Neural cell (in vitro differentiated cells): ENCODE data around the gene KIF2A. TPM values are rescaled to one million over a fixed set of nuclear protein-coding genes. Genes with fewer than 3 reads are reported as not detected.

Experiments used
- H2AFZ ChIP-seq: fragments of 200-600, 300-800 bp; sonication (generic), shearing (Covaris generic); 2 replicates; pipeline ENCODE4 v1.6.0; 2014; ENCODE audit warnings: low read depth, mild to moderate bottlenecking, antibody characterized with exemption, low read length, moderate library complexity
- H3F3A ChIP-seq: fragments of 200-600 bp; shearing (Covaris generic); 2 replicates; pipeline ENCODE4 v1.6.1; 2016; ENCODE audit warnings: mild to moderate bottlenecking, moderate library complexity, mixed read lengths, antibody characterized with exemption, low read length; ENCODE audit not compliant: insufficient read depth, poor library complexity, severe bottlenecking
- H3K27ac ChIP-seq: fragments of 200-600, 300-800 bp; sonication (generic), shearing (Covaris generic); 2 replicates; pipeline ENCODE4 v1.5.1; 2014; ENCODE audit warnings: mild to moderate bottlenecking, low read length, moderate library complexity
- H3K27me3 ChIP-seq: fragments of 300-800, 200-600 bp; sonication (generic), shearing (Covaris generic); 2 replicates; pipeline ENCODE4 v1.6.0; 2014; ENCODE audit warnings: mild to moderate bottlenecking, low read depth, low read length, moderate library complexity; ENCODE audit not compliant: insufficient read depth
- H3K36me3 ChIP-seq: fragments of 300-800, 200-600 bp; sonication (generic), shearing (Covaris generic); 2 replicates; pipeline ENCODE4 v1.5.1; 2014; ENCODE audit warnings: mild to moderate bottlenecking, antibody characterized with exemption, low read length, moderate library complexity; ENCODE audit not compliant: insufficient read depth
- H3K4me2 ChIP-seq: fragments of 300-800, 200-600 bp; sonication (generic), shearing (Covaris generic); 2 replicates; pipeline ENCODE4 v1.6.0; 2014; ENCODE audit warnings: mild to moderate bottlenecking, low read length
- H3K4me3 ChIP-seq: fragments of 300-800, 200-600 bp; sonication (generic), shearing (Covaris generic); 2 replicates; pipeline ENCODE4 v1.5.1; 2014; ENCODE audit warnings: mild to moderate bottlenecking, low read length, moderate library complexity
- H3K79me2 ChIP-seq: fragments of 200-600 bp; shearing (Covaris generic); replicated peaks from 2 replicates; pipeline ENCODE4 v1.6.0; 2014; ENCODE audit warnings: mild to moderate bottlenecking, low read length, moderate library complexity; ENCODE audit not compliant: insufficient read depth
- H3K9ac ChIP-seq: fragments of 300-800, 200-600 bp; sonication (generic), shearing (Covaris generic); 2 replicates; pipeline ENCODE4 v1.6.1; 2016; ENCODE audit warnings: mild to moderate bottlenecking, low read length, mixed read lengths
- H3K9me2 ChIP-seq: fragments of 200-600 bp; shearing (Covaris generic); 2 replicates; pipeline ENCODE4 v1.6.1; 2016; ENCODE audit warnings: mild to moderate bottlenecking, low read length, mixed read lengths; ENCODE audit not compliant: insufficient read depth
- H3K9me3 ChIP-seq: fragments of 200-600, 300-800 bp; sonication (generic), shearing (Covaris generic); 2 replicates; pipeline ENCODE4 v1.6.1; 2016; ENCODE audit warnings: mild to moderate bottlenecking, mixed run types, low read length, moderate library complexity, mixed read lengths
- H4K20me1 ChIP-seq: fragments of 200-600 bp; shearing (Covaris generic); 2 replicates; pipeline ENCODE4 v1.6.1; 2016; ENCODE audit warnings: mild to moderate bottlenecking, mixed run types; ENCODE audit not compliant: insufficient read depth
- EP300 ChIP-seq: fragments of 450-650 bp; conservative IDR thresholded peaks from 2 replicates; pipeline ENCODE4 v1.6.1; 2014; ENCODE audit warnings: antibody characterized with exemption, mild to moderate bottlenecking, moderate library complexity; ENCODE audit not compliant: poor library complexity, severe bottlenecking
- EZH2 ChIP-seq: fragments of 200-600, 300-800 bp; shearing (Covaris generic), sonication (generic); IDR thresholded peaks from 2 replicates; pipeline ENCODE4 v1.6.1; 2014; ENCODE audit warnings: antibody characterized with exemption, low read length, borderline replicate concordance, mild to moderate bottlenecking; ENCODE audit not compliant: insufficient read depth, poor library complexity, severe bottlenecking
- MXI1 ChIP-seq: fragments of 450-650 bp; conservative IDR thresholded peaks from 2 replicates; pipeline ENCODE4 v1.6.1; 2014; ENCODE audit warnings: antibody characterized with exemption, mild to moderate bottlenecking; ENCODE audit not compliant: poor library complexity, severe bottlenecking
- POLR2AphosphoS5 ChIP-seq: IDR thresholded peaks from 2 replicates; pipeline ENCODE4 v1.6.1; 2012
- RAD21 ChIP-seq: fragments of 450-650 bp; conservative IDR thresholded peaks from 2 replicates; pipeline ENCODE4 v1.6.1; 2014; ENCODE audit warnings: antibody characterized with exemption, mild to moderate bottlenecking, moderate library complexity
- SMC3 ChIP-seq: fragments of 450-650 bp; conservative IDR thresholded peaks from 2 replicates; pipeline ENCODE4 v1.6.1; 2014; ENCODE audit warnings: antibody characterized with exemption, mild to moderate bottlenecking, moderate library complexity; ENCODE audit not compliant: poor library complexity
- TAF1 ChIP-seq: IDR thresholded peaks from 2 replicates; pipeline ENCODE4 v1.6.1; 2012; ENCODE audit warnings: low read depth
- polyA plus RNA-seq: library from polyadenylated mRNA; depleted of rRNA; stranded (reverse); fragments of >200 nt; gene quantifications from 2 replicates; pipeline ENCODE4 v1.2.3, GENCODE V29; 2014
- TF ChIP-seq, protein P1 (sequence below): fragments of 450-650 bp; IDR thresholded peaks from 2 replicates; pipeline ENCODE4 v1.5.1; 2014; ENCODE audit warnings: antibody characterized with exemption, mild to moderate bottlenecking, moderate library complexity; ENCODE audit not compliant: poor library complexity, severe bottlenecking
- TF ChIP-seq, protein P2 (sequence below): IDR thresholded peaks from 2 replicates; pipeline ENCODE4 v1.6.1; 2012; ENCODE audit warnings: borderline replicate concordance

The KIF2A gene
- polyA plus RNA-seq, 1 donor from 2014 or later, result 68.4 TPM

DNA sequence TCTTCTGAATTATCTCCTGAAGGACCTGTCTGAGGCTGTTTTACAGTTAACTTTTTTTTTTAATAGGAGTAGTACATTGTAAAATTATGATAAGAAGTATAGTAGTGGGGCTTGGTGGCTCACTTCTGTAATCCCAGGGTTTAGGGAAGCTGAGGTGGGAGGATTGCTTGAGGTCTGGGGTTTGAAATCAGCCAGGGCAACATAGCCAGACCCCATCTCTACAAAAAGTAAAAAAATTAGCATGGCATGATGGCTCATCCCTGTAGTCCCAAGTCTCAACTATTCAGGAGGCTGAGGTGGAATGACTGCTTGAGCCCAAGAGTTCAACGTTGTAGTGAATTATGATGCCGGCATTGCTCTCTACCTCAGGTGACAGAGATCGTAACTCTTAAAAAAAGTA is 113.6 kb downstream of the KIF2A start:
- Histone ChIP-seq H2AFZ (no peak overlapping the region), H3K9me3 (no peaks in the 10 kb centered on the region), H3F3A (no peaks in the 10 kb centered on the region), H3K79me2 (peaks cover 25% of the 10 kb centered on the region), H3K4me2 (no peak overlapping the region), H3K27ac (no peak overlapping the region), H3K36me3 (no peaks in the 10 kb centered on the region), H3K9me2 (no peaks in the 10 kb centered on the region), H3K27me3 (no peaks in the 10 kb centered on the region), H3K4me3 (no peak overlapping the region), H4K20me1 (no peaks in the 10 kb centered on the region), H3K9ac (no peak overlapping the region)
- no peak for TF ChIP-seq EZH2
- TF ChIP-seq SMC3, result no peak
- TF ChIP-seq MXI1, result no peak
- no peak for TF ChIP-seq RAD21

DNA sequence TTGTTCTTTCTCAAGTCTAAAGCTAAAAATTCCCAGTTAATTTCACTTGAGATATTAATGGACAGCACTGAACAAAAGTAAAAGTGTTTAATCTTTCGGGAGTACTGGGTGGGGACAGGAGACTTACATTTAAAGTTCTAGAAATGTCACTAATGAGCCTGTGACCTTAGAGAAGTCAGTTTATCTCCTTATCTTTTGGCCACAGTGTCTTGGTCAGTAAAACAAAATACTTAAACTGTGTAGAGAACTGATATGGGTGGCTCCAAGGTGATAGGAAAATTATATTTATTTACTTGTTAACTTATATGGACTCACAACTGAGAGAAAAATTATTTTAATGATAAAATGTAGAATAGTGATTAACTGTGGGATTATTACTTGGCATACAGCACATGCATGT is 115.4 kb downstream of the KIF2A start:
- TF ChIP-seq MXI1 (no peak), EP300 (no peak), EZH2 (no peak), SMC3 (no peak), POLR2AphosphoS5 (no peak), TAF1 (no peak), RAD21 (no peak)
- TF ChIP-seq, protein P1, sequence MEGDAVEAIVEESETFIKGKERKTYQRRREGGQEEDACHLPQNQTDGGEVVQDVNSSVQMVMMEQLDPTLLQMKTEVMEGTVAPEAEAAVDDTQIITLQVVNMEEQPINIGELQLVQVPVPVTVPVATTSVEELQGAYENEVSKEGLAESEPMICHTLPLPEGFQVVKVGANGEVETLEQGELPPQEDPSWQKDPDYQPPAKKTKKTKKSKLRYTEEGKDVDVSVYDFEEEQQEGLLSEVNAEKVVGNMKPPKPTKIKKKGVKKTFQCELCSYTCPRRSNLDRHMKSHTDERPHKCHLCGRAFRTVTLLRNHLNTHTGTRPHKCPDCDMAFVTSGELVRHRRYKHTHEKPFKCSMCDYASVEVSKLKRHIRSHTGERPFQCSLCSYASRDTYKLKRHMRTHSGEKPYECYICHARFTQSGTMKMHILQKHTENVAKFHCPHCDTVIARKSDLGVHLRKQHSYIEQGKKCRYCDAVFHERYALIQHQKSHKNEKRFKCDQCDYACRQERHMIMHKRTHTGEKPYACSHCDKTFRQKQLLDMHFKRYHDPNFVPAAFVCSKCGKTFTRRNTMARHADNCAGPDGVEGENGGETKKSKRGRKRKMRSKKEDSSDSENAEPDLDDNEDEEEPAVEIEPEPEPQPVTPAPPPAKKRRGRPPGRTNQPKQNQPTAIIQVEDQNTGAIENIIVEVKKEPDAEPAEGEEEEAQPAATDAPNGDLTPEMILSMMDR, result no peak
- TF ChIP-seq, protein P2, sequence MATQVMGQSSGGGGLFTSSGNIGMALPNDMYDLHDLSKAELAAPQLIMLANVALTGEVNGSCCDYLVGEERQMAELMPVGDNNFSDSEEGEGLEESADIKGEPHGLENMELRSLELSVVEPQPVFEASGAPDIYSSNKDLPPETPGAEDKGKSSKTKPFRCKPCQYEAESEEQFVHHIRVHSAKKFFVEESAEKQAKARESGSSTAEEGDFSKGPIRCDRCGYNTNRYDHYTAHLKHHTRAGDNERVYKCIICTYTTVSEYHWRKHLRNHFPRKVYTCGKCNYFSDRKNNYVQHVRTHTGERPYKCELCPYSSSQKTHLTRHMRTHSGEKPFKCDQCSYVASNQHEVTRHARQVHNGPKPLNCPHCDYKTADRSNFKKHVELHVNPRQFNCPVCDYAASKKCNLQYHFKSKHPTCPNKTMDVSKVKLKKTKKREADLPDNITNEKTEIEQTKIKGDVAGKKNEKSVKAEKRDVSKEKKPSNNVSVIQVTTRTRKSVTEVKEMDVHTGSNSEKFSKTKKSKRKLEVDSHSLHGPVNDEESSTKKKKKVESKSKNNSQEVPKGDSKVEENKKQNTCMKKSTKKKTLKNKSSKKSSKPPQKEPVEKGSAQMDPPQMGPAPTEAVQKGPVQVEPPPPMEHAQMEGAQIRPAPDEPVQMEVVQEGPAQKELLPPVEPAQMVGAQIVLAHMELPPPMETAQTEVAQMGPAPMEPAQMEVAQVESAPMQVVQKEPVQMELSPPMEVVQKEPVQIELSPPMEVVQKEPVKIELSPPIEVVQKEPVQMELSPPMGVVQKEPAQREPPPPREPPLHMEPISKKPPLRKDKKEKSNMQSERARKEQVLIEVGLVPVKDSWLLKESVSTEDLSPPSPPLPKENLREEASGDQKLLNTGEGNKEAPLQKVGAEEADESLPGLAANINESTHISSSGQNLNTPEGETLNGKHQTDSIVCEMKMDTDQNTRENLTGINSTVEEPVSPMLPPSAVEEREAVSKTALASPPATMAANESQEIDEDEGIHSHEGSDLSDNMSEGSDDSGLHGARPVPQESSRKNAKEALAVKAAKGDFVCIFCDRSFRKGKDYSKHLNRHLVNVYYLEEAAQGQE, result no peak
- no peaks in the 10 kb centered on the region for H4K20me1 ChIP-seq
- no peak overlapping the region for H2AFZ ChIP-seq
- no peak overlapping the region for H3K4me2 ChIP-seq
- no peaks in the 10 kb centered on the region for H3K27me3 ChIP-seq
- H3K27ac ChIP-seq, result no peak overlapping the region
- H3K9me3 ChIP-seq, result no peaks in the 10 kb centered on the region
- H3K36me3 ChIP-seq, result no peaks in the 10 kb centered on the region
- H3K9ac ChIP-seq, result no peak overlapping the region
- H3K9me2 ChIP-seq, result no peaks in the 10 kb centered on the region
- peaks cover 21% of the 10 kb centered on the region for H3K79me2 ChIP-seq
- no peaks in the 10 kb centered on the region for H3F3A ChIP-seq
- H3K4me3 ChIP-seq, result no peak overlapping the region
